ENCODE data around the gene CDSN.
"Not testable (repeated sequence)": the region's sequence is repeated elsewhere in the genome, so short reads cannot be mapped to it uniquely, and the experiment has no call there.

Gene CDSN, protein sequence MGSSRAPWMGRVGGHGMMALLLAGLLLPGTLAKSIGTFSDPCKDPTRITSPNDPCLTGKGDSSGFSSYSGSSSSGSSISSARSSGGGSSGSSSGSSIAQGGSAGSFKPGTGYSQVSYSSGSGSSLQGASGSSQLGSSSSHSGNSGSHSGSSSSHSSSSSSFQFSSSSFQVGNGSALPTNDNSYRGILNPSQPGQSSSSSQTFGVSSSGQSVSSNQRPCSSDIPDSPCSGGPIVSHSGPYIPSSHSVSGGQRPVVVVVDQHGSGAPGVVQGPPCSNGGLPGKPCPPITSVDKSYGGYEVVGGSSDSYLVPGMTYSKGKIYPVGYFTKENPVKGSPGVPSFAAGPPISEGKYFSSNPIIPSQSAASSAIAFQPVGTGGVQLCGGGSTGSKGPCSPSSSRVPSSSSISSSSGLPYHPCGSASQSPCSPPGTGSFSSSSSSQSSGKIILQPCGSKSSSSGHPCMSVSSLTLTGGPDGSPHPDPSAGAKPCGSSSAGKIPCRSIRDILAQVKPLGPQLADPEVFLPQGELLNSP
- total RNA-seq, result 0 reads per million in 4 donors

DNA sequence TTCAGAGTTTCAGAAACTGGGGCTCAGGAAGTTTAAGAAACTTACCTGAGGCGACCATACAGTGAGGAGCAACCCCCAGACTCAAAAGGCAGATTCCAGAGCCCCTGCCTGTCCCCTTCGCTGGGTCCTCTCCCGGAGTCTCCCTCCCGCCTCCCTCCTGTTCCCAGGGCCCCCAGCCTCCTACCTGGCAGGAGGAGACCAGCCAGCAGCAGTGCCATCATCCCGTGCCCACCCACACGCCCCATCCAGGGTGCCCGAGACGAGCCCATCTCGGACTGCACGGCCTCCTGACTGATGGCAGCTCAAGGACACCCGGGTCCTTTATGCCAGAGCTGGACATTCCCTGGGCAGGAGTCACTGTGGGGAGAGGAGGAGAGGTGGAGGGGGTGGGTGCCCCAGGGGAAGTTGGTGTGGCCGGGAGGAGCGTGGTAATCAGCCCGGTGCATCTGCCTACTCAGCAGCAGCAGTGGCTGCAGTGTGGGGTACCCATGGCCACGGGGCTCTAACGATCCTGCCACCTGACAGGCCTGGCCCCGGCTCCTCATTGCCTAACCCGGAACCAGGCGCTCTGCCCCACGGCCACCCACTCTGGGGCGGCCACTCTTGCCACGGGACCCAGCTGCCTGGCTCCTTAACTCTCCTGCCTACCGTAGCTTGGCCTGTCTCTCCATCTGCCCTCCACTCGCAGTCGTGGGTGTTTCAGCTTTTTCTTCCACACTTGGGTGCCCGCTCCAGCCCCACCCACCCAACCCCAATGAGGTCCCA lies at the start of gene CDSN:
Gene CDSN, minus strand, starts transcription at position 296 of the 765 bp plus-strand sequence. Its CDS starts 27 bp downstream, at position 269.
- no peak for DNase-seq

DNA sequence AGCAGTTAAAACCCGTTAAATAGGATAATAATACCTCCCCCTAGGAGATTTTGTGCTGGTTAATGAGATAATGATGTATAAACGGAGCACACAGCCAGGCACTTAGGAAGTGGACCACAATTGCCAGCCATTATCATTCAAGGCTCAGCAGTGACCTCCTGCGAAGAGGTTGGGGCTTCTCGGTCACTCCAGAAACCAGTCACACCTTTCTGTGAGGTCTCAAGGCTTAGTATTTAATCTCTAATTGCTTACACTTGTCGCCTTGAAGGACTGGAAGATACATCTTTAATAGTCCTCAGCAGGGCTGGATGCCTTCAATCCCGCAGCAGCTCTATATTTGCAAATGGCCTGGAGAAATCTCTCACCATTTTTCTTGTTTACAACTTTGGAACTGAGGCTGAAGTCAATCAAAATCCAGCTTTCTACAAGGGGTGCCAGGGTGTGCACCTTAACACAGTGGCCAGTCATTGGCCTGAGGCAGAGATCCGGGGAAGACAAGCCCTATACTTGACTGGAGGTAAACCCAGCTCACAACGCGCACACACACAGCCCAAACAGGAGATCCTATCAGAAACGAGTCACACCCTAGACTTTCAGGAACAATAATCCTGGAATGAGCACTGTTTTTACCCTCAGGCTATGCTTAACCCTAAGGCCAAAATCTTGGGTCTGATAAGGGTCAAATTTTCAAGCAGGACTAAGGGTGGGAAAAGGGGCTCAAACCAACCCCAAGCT lies 49.0 kb upstream of the CDSN start:
- DNase-seq, result no peak

DNA sequence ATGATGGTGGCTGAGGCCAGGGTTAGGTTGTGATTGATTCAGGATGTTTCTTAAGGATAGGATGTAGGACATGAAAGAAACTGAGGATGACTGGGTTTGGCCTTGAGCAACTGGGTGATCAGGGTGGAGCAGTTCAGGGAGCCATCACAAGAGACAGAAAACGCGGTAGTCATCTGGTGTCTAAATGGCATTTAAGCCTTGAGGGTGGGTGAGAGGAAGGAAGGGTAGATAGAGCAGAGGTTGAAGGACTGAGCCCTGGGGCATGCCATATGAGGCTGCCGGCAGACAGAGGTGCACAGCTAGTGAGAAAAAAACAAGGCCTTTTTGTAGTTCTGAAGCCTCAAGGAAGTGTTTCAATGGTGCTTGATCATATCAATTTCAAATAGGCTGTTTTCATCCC lies 48.4 kb upstream of the CDSN start:
- no peak for DNase-seq

DNA sequence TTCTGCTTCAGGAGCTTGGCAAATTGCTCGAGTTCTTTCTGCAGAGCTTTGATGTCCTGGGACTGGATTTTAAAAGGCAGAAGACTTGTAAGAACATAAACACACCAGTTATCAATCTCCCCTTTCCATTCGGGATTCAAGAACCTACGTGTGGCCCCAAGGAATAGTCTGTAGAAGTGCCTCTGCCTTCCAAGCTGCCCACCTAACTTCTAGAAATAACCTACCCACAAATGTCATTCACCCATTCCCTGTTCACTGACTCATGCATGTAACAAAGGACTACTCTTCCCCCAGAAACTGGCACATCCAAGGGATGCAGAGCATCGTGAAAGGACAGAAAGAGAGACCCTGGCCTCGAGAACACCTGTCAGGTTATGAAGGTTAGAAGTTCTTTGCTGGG lies 45.7 kb upstream of the CDSN start:
- DNase-seq, result no peak

DNA sequence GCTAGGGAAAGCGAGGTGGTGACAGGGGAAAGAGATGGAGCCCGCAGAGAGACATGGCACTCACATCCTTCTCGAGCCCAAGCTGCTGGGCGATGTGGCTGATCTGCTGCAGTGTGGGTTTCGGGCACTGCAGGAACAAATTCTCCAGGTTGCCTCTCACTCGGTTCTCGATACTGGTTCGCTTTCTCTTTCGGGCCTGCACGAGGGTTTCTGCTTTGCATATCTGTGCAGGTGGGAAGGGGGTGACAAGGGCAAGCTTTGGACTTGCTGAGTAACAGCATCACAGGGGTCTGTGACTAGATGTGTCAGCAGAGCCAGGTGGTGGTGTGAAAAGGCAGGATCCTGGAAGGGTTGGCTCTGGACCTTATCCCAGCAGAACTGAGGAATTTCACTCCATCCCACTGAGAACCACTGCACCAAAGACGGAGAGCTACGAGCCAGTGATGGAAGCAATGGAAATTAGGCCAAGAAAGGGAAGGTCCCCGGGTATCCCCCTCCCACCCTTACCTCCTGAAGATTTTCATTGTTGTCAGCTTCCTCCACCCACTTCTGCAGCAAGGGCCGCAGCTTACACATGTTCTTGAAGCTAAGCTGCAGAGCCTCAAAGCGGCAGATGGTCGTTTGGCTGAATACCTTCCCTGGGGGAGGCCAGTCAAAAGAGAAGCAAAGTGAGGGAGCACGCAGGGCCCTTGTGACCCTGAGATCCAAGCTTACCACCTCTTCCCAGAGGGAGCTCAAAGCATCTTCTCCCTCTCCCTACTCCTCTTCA lies 45.0 kb upstream of the CDSN start:
- not testable (repeated sequence) for DNase-seq

DNA sequence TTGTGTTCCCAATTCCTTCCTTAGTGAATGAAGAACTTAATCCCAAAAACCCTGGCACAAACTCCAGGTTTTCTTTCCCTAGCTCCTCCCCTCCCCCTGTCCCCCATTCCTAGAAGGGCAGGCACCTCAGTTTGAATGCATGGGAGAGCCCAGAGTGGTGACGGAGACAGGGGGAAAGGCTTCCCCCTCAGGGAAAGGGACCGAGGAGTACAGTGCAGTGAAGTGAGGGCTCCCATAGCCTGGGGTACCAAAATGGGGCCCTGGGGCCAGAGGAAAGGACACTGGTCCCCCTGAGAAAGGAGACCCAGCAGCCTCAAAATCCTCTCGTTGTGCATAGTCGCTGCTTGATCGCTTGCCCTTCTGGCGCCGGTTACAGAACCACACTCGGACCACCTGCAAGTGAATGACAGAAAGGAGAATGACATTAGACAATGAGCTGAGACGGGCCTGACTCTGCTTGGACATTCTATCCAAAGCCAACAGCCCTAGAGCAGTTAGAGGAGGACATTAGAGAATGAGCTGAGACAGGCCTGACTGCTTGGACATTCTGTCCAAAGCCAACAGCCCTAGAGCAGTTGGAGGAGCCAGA lies 44.3 kb upstream of the CDSN start:
- not testable (repeated sequence) for DNase-seq

DNA sequence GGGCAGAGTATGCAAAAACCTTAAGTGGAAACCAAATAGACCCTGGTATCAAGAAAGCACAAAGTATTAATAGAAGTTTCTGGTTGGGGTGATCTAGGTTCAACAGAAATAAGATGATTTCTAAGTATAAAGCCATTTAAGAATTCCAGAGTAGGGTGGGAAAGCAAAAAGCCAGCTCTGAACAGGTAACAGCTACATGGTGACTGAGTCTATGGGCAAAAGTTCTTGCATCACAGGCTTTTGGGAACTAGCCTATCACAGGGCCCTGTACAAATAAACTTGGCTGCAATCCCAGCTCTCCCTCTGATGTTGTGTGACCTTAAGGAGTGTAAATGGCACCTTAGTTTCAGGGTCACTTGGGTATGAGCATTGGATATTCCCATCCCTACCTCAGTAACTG lies 43.7 kb upstream of the CDSN start:
- no peak for DNase-seq

DNA sequence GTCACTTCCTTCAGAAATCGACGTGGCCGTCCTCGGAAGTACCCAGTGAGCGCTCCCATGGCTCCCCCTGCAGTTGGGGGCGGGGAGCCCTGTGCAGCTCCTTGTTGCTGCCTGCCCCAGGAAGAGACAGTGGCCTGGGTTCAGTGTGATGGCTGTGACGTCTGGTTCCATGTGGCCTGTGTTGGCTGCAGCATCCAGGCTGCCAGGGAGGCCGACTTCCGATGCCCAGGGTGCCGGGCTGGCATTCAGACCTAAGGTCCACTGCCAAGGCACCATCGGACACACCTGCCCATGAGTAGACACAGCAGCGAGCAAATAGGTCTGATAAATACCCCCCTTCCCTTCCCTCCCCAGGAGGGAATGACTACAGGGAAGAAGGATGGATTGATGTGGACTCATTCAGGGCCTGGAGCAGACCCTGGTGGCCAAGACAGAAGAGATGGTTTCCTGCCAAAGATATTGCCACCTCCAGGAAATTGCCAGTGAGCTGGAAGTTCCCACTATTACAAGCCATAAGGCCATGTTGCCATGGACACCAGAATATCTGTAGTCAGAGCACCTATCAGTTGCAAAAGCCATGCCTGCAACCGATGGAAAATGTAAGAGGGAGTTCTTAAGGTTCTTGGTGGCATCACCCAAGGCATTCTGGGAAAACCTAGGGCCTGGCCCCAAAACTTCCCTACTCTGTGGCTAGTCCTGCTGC lies 42.4 kb upstream of the CDSN start:
- DNase-seq, result no peak

DNA sequence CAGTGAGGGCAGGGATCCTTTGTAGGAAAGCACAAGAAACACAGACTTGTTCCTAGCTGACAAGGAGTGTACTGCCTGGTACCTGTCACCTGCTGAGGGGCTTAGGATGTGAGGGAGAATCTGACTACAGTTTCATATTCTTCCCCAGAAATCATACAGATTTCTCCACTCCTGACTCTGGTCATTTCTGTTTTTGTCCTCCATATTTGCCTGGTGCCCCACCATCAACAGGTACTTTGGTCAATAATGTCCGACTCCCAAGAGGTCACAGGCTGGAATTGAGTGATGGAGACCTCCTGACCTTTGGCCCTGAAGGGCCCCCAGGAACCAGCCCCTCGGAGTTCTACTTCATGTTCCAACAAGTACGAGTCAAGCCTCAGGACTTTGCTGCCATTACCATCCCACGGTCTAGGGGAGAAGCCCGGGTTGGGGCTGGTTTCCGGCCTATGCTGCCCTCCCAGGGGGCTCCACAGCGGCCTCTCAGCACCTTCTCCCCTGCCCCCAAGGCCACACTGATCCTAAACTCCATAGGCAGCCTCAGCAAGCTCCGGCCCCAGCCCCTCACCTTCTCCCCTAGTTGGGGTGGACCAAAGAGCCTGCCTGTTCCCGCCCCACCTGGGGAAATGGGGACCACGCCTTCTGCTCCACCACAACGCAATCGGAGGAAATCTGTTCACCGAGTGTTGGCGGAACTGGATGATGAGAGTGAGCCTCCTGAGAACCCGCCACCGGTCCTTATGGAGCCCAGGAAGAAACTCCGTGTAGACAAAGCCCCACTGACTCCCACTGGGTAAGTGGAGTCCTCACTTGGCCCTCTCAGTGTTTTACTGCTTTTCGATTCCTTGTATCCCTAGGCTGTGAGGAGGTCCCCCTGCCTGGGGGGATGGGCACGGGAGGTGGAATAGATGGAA lies 41.2 kb upstream of the CDSN start:
- no peak for DNase-seq

DNA sequence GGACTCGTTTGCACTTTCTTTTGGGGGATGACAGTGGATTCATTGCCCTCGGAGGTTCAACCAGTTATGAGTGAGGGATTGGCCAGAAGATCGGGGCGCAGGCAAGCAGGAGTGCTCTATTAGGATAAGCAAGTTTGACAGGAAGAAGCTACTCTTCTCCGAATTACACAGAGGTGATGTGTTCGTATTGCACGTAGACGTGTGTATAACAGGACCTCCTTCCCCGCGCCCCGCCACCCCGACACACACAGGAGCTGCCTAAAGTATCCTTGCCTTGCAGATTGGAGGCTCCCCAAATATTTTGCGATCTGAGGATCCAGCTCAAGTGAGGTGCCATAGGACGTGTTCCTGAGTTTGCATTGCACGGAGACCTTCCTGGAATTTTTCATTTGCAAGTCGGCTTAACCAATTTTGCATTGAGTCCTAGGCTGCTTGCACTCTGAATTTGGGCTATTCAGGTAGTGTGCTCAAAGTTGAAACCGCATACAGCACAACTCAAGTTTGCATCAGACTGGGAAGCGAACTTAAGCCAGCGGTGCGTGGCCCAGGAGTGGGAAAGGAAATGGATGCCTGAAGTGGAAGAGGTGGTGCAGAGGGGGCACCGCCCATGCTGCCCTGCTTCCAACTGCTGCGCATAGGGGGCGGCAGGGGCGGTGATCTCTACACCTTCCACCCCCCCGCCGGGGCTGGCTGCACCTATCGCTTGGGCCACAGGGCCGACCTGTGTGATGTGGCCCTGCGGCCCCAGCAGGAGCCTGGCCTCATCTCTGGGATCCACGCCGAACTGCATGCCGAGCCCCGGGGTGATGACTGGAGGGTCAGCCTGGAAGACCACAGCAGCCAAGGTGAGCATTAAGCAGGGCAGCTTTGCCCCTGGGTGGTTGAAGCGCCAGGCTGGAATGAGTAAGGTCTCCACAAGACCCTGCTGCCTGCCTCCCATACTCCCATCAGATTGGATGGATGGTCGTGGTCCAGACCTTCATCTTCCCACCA lies 38.9 kb upstream of the CDSN start:
- DNase-seq, result peak in 2 of 5 donors; percentile 20 to 44

DNA sequence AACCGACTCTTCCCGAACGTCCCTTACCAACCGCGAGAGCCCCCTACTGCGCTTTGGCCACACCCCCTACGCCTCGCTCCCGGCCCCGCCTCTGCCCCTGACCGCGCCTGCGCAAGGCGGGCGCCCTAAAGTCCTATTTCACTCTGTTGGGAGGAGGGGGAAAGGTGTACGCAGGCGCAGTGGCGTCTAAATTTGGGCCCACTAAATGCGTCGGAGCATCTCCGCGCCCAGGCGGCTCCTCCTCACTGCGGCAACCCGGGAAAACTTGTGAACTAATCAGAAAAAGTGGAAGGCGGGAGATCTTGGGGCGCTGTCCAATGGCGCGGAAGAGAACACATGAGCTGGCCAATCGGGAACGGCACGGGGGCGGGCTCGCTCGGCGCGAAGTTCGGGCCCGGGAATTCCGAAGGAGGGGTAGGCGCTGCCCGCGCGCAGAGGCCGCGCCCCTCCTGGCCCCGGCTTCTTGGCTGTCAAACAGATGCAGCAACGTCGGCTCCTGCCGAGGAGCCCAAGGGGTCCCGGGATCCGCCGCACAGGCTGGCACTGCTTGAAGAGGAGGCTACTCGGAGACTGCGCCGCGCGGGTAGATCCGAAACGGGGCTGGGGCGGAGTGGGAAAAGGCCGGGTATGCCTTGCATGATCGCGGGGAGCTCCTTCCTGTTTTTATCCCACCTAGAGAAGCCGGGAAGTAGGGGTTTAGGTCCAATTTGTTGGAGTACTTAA lies 38.1 kb upstream of the CDSN start, which contains the start of gene TCF19:
Gene TCF19, plus strand, starts transcription at position 450 of the 723 bp plus-strand sequence. CDS start 881 bp downstream, outside the sequence.
- DNase-seq, result peak; percentile 98 to 99 (median 98)

DNA sequence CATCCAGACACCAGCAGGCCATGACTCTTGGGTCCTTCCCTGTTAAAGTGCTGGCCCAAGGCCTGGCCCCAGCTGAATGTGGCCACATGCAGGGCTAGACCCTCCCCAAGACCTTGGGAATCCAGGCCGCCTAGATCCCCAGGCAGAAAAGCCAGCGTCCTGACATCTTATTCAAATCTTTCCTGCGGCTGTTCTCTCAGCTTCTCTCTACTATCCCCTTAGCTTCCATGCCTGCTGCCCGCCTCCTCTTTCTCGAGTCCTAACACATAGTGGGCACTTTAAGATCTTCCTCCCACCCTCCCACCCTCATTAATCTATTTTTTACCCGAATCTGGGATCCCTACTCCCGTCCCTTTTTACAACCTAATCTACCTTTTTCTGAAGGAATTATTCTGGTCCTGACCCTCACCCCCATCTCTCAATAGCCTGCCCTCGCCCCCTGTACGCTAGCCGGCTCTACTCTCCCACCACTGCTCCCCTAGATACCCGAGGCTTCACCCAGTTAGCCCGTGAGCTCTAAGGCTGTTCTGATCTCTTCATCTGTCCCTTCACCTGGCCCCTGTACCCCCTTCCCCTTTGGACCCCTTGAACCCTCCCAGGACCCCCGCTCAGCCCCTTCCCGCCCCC lies 37.4 kb upstream of the CDSN start, which contains the start of gene CCHCR1:
Gene CCHCR1, minus strand, starts transcription at position 290 of the 627 bp plus-strand sequence. Its CDS starts 202 bp downstream, at position 88.
- DNase-seq, result no peak

DNA sequence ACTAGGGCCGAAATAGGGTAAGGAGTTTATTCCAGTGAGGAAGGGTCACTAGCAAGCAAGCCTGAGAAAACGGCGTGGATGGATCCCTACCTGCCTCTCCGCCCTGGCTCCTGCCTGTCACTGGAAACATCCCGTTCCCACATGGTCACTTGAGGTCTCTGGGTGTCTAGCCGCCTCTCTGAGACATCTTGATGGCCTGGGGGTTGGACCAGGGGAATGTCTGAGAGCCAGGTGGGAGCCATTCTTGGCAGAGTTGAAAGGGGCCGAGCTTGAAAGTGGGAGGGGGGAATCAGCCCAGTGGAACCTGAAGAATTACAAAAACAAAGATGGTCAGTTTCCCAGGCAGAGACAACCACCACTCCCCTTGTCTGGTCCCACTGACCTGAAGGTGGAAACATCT lies 36.4 kb upstream of the CDSN start:
- no peak for DNase-seq

DNA sequence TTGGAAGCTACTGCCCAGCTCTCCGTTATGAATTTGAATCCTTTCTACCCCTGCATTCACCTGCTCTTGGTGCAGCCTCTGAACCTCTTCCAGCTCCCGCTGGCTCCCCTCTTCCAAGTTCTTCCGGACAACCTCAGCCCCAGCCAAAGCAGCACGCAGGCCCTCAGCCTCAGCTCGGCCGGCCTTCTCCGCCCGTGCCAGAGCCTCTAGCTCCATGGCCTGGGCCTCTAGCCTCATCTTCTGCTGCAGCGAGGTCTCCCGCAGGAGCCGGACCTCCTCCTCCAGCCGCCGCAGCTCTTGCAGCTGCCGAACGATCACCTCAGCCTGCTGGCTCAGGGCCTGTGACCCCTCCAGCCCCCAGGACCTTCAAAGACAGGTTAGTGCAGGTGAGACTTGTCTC lies 34.2 kb upstream of the CDSN start:
- no peak for DNase-seq

DNA sequence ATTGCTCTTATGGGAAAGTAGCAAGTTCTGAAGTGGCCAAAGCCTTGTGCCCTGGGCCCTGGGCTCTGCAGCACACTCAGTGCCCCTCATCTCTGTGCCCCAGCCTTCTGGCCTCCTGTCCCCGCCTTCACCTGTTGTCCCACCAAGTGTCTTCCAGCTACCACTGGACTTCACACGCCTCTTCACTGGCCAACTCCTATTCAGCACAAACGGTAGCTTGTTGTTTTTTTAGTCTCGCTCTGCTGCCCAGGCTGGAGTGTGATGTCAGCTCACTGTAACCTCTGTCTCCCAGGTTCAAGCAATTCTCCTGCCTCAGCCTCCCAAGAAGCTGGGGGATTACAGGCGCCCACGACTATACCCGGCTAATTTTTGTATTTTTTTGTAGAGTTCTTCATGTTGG lies 32.5 kb upstream of the CDSN start:
- DNase-seq, result no peak

DNA sequence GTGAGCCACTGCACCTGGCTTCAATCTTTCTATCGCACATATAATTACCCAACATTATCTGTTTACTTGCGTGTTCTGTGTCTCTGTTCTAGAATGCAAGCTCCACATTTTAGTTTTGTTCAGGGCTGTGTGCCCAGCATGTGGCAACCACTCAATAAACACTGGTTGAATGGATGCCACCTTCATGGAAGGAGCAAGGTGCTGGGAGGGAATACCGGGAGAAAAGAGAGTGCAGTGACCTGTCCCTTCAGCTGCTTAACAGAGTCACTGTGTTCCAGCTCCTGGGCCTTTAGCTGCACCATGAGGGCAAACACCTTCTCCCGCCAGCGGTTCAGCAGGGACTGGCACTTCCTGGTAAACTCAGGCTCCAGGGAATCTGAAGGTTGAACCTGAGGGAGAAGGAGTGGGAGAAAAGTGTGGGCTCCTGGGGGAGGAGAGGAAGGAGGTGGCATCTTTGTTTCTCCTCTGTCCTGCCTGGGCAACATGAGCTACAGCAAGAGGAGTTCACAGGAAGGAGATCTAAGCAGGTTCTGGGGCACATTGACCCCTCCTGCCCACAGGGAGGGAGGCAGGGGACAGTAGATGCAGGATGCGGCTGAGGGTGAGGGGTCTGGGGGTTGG lies 29.7 kb upstream of the CDSN start:
- no peak for DNase-seq

DNA sequence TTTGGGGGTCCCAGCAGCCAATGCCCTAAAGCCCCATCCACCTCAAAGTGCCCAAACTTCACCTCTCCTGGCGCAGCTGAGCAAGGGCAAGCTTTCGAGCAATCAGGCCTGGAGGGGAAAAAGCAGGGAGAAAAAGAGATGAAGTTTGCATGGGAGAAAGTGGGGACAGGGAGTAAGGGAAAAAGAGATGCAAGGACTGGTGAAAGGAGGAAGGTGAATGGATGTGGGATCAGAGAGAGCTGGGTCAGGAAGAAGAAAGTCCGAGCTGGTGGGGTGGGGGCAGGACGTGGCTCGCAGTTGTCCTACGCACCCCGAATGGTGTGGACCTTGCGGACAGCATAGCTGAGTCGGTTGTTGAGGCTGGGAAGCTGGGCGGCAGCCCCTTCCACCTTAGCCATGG lies 25.1 kb upstream of the CDSN start:
- no peak for DNase-seq

All from T-helper 1 cell (primary cell).